NCI-H82 treated with DMSO at 0.1 percent for 48 hours (cell line): ENCODE results near the gene MRPS14.
A peak's percentile ranks its signal among the peaks of the same experiment; 100 is the strongest.
"Not testable (repeated sequence)": the region's sequence is repeated elsewhere in the genome, so short reads cannot be mapped to it uniquely, and the experiment has no call there.

ENCODE experiments used
- DNase-seq: peaks from one replicate; lab custom pipeline; 2025; ENCODE audit not compliant: unreplicated experiment; lab: John Stamatoyannopoulos, UW

The MRPS14 gene

GRCh38 chr1:175024773-175025172 is 1.5 kb upstream of the MRPS14 start:
- no peak for DNase-seq

DNA sequence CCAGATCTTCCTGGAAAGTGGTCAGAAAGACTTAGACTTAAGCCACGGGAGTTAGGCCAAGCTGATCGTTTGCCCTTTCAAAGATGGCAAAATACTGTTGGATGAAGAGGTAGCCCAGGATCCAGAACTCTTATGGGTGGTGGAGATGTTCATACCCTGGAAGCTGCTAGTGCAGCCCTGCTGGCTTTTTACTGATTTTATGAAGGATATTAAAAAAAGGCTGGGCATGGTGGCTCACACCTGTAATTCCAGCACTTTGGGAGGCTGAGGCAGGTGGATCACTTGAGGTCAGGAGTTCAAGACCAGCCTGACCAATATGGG is 657 bp upstream of the MRPS14 start:
- not testable (repeated sequence) for DNase-seq

DNA sequence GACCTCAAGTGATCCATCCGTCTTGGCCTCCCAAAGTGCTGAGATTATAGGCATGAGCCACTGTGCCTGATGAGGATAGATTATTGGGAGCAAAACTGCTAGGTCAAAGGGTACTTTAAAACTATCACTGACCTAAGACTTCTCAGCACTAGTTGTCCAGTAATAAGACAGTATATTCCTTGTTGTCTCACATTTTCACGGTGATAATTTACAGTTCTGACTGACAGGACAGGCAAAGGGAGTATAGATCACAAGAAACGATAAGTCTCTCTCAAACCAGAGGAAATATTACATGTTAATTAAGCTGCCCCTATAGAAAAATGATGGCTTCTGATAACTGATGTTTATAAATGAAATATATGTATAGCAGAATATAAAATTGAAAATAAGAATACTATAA is 3.7 kb downstream of the MRPS14 start:
- no peak for DNase-seq

GRCh38 chr1:175015243-175015642 is 8.0 kb downstream of the MRPS14 start:
- DNase-seq, result no peak

DNA sequence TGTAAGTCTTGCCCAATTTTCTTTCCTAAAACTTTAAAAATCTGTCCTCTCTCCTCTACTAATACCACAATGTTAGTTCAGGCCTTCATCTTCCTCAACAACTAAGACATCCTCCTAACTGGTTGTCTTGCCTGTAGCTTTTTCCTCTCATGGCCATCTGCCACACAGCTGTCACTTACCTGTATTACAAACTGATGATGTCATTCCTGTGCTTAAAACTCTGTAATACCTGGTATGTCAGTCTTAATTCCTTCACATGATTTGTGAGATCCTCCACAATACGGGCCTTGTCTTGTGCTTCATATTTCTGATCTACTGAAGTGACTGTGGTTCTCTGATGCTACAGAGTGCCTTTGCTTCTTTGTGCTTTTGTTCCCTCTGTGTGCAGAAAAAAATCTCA is 9.8 kb downstream of the MRPS14 start:
- no peak for DNase-seq

DNA sequence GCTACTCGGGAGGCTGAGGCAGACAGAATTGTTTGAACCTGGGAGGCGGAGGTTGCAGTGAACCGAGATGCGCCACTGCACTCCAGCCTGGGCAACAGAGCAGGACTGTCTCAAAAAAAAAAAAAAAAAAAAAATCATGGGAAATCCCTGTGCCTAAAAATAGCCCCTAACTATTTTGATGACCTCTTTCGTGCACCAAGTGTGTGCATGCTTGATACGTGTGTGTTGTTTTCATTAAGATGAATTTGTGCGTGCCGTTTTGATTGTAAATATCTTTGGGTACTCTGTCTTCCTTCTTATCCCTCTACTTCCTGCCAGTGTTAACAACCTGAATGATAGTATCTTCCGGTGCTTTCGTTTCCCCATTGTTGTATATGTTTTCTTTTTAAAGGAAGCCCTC is 13.7 kb downstream of the MRPS14 start:
- DNase-seq, result no peak

DNA sequence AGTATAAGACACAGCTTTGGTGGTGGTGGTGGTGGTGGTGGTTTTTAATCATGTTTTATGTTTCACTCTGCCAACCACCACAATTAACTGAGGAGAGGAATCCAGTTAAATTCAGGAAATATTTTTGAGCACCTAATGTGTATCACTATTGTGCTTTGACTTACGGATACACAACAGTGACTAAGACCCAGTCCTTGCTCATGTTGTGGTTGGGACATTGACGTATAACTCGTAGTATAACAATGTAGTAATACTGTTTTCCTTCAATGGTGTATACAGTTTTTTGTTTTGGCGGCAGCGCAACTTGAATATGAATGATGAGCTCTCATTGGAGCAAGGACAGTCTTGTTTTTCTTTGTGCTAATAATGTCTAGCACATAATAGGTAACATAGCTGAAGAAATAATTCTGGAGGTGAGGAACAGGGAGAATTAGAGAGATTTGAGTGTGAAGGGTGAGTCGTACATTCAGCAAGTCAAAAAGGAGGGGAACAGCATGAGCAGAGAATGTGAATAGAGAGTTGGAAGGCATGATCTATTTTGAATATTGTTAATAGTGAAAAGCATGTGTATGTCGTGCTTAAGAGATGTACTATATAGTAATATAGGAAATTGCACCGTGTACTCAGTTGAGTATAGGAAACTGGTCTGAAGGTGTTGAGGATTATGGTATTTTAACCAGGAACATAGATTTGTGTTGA is 18.0 kb downstream of the MRPS14 start:
- no peak for DNase-seq

- no peak for DNase-seq
Observed at GRCh38 chr1:175003521-175003920, 19.7 kb downstream of the MRPS14 start.

DNA sequence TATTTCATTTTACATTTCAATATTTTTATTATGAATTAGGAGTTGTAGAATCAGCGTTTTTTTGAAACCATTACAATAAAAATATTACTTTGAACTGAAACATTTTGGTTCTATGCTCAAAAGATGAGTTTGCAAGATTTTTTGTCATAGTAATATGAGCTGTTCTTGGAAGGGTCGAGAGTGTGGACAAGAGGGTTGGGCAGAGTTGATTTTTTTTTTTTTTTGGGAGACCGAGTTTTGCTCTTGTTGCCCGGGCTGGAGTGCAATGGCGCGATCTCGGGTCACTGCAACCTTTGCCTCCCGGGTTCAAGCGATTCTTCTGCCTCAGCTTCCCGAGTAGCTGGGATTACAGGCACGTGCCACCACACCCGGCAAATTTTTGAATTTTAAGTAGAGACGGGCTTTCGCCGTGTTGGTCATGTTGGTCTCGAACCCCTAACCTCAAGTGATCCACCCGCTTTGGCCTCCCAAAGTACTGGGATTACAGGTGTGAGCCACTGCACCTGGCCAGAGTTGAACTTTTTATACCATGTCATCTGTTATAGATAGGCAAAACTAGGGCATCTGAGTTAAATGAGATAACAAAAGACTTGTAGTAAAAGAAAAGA is 20.2 kb downstream of the MRPS14 start:
- DNase-seq, result no peak

- DNase-seq, result no peak
Observed at GRCh38 chr1:175000697-175001187, 22.5 kb downstream of the MRPS14 start.

DNA sequence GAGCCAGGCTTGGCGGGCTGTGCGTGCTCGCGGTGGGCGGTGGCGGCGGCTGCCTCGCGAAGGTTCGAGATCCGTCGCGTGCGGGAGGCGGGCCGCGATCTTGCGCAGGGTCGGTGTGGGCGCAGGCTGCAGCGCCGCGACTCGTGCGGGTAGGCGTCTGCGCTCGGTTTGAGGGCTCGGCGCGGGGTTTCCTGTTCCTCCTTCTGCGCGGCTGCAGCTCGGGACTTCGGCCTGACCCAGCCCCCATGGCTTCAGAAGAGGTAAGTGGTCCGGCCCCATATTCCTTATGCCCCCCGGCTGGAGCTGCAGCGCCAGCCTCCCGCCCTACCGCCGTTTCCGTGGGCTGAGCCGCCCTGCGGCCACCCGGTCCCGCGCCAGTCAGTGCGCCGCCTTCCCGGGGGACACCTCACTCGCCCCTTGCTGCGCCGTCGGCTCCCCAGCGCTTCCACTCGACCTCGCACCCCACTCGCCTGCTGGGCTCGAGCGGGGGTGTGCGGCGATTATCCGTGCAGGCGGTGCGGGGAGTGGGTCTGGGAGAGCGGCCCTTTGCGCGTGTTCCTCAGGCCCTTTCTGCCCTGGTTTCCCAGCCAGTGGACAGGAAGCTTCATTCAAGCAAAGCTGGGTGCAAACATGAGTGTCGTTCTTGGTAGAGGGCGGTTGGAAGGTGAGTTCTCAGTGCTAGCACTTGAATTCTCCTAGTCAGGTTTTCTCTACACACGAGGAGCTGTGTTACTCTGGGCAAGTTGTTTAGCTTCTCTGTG is 23.1 kb downstream of the MRPS14 start, which contains the start of gene CACYBP:
Gene CACYBP (plus strand): TSS at position 12 of the 761 bp plus-strand sequence. CDS start 234 bp downstream, at position 246.
- DNase-seq, result peak; percentile 34

- DNase-seq, result peak; percentile 99
Observed at GRCh38 chr1:174999216-174999935, 23.8 kb downstream of the MRPS14 start.

DNA sequence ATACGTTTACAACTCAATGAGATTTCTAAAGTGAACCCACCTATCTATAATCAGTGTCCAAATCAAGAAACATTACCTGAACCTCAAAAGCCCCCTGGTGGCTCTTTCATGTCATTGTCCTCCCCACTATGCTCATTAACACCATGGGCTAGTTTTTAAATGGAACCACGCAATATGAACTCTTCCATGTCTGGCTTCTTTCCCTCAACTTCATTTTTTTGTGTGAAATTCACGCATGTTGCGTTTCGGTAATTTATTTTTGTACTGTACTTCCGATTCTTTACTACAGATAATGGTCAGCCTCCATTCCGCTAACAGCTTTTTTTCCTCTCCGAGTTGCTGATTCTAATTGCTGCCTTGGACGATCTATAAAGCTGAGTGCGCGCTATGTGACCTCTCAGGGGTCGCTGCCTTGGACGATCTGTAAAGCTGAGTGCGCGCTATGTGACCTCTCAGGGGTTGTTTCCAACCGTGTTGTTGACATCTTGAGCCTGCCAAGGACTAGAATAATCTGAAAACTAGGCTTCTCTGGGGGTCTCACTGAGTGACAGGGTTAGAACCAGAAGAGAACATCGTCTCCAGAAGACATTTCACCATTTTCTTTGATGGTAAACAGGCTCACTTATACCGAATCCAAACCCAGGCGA is 24.5 kb downstream of the MRPS14 start:
- DNase-seq, result peak; percentile 82

DNA sequence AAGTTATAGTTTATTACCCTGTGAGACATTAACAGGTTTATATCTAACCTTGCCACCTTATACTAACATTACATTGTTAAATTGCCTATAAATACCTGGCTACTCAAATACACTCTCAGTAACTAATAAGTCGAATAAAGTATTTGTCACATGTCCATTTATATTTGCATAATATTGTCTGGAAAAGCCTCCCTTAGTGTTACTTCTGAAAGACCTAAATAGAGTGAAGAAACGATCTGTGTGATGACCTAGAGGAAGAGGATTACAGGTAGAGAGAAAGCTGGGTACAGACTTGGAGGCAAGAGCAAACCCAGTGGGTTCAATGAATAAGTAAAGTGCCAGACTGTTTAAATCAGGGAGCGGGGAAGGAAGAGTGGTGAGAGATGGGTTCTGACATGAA is 26.2 kb downstream of the MRPS14 start:
- DNase-seq, result no peak

GRCh38 chr1:174996476-174996875 is 26.7 kb downstream of the MRPS14 start:
- DNase-seq, result no peak

- no peak for DNase-seq
Observed at GRCh38 chr1:174995916-174996315, 27.3 kb downstream of the MRPS14 start.

DNA sequence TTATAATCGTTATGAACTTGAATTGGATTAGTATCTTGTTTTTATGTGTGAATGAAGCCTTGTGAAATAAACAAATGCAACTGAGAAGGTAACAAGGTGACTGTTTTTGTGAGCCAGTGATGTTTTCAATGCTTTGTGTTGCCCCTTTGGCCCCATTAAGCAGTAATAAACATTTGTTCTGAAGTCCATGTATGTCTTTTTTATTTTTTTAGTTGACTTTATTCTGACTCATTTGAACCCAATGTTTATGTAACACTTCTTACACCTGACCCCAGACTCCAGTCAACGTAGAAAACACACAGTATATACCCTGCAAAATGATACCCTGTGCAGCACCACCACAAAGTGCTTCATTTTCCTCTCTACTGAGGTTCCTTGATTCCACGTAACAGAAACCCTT is 28.1 kb downstream of the MRPS14 start:
- DNase-seq, result no peak

- DNase-seq, result no peak
Observed at GRCh38 chr1:174991473-174991872, 31.8 kb downstream of the MRPS14 start.

GRCh38 chr1:174990382-174990999 is 32.7 kb downstream of the MRPS14 start:
- DNase-seq, result no peak

- DNase-seq, result no peak
Observed at GRCh38 chr1:174989536-174990220, 33.5 kb downstream of the MRPS14 start.
